ENCODE results near the gene FOXD3. TPM values are rescaled to one million over a fixed set of nuclear protein-coding genes. Genes with fewer than 3 reads are reported as not detected.
A peak's percentile ranks its signal among the peaks of the same experiment; 100 is the strongest.

FOXD3 gene
- total RNA-seq, 6 donors from 2014 or later, result 0.09 TPM; not detected in 5

DNA sequence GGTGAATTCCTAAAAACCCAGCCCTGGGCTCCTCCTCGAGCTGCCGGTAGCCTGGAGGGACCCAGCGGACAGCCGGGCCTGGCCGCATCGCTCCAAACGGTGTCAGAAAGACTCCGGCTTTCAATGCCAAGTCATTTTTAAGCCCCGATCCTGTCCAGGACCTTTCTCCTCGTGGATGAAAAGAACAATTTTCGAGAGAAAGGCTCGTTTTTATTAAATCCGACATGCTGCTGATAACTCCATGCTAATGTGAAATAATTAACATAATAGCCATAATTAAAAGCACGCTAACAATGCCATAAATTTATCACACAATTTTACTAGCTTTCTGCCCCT is 4.6 kb upstream of the FOXD3 start:
- H3K4me3 ChIP-seq, result peak overlapping the region in 2 of 4 donors; percentile 56 to 58
- no peaks in the 10 kb centered on the region for H3K36me3 ChIP-seq
- no peak for ATAC-seq (ENCODE audit: low FRiP score in 2 of 2)
- peaks cover 0 to 4% (median 0%) of the 10 kb centered on the region in 4 donors for H3K9me3 ChIP-seq
- 11 to 16% methylated on average over 14 of the region's 14 CpGs for WGBS, 2 donors
- no peak for DNase-seq
- peaks cover 7 to 67% (median 50%) of the 10 kb centered on the region in 4 donors for H3K27me3 ChIP-seq
- H3K4me1 ChIP-seq, result peaks cover 23 to 55% (median 27%) of the 10 kb centered on the region in 4 donors
- no peak overlapping the region for H3K27ac ChIP-seq
- TF ChIP-seq EP300 (IDR thresholded peaks at IDR 0.05), result no peak
- no peak for TF ChIP-seq POLR2AphosphoS5 (IDR thresholded peaks at IDR 0.05)
- no peak for TF ChIP-seq POLR2A (IDR thresholded peaks at IDR 0.05)
- TF ChIP-seq, protein P1, sequence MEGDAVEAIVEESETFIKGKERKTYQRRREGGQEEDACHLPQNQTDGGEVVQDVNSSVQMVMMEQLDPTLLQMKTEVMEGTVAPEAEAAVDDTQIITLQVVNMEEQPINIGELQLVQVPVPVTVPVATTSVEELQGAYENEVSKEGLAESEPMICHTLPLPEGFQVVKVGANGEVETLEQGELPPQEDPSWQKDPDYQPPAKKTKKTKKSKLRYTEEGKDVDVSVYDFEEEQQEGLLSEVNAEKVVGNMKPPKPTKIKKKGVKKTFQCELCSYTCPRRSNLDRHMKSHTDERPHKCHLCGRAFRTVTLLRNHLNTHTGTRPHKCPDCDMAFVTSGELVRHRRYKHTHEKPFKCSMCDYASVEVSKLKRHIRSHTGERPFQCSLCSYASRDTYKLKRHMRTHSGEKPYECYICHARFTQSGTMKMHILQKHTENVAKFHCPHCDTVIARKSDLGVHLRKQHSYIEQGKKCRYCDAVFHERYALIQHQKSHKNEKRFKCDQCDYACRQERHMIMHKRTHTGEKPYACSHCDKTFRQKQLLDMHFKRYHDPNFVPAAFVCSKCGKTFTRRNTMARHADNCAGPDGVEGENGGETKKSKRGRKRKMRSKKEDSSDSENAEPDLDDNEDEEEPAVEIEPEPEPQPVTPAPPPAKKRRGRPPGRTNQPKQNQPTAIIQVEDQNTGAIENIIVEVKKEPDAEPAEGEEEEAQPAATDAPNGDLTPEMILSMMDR (IDR thresholded peaks at IDR 0.05), result no peak

DNA sequence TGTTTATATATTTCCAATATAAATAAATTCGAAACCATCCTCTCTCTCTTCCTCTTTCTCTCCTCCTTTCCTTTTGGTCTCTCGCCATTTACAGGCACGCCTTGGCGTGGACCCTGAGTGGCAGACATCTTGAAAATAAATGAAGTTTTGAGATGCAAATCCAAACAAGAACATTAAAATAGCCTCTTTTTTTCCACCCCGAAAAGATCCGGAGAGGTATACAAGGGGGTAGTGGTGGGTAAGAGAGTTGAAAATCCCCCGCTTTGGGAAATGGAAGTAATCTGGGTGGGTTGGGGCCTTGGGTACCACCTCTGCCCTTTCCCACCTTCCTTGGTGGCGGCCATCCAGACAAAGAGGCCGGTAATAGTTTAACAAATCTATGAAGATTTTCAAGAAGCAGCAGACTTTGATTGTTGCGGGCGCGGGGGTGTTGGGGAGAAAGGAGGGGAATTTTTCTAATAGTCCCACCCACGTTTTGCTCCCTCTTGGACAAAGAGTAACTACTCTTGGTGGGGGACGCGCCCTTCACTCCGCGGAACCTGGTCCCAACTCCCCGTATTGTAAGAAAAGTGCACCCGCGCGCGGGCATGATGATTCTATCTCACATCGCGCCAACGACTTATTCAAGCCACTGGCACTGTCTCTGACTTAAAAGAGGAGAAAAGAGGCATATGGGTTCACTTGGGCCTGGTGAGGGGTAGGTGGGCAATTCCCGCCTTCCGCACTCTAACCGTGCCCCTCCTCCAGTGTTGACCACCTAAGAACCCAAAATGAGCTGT is 4.0 kb upstream of the FOXD3 start:
- Histone ChIP-seq H3K4me1 (peaks cover 29 to 61% (median 32%) of the 10 kb centered on the region in 4 donors), H3K36me3 (no peaks in the 10 kb centered on the region), H3K27me3 (peaks cover 7 to 73% (median 55%) of the 10 kb centered on the region in 4 donors), H3K9me3 (peaks cover 0 to 4% (median 0%) of the 10 kb centered on the region in 4 donors), H3K27ac (no peak overlapping the region), H3K4me3 (no peak overlapping the region)
- WGBS, 2 donors, result 21 to 24% methylated on average over 28 of the region's 28 CpGs
- TF ChIP-seq POLR2A (IDR thresholded peaks at IDR 0.05), result no peak
- TF ChIP-seq, protein P1 (IDR thresholded peaks at IDR 0.05), result no peak
- TF ChIP-seq POLR2AphosphoS5 (IDR thresholded peaks at IDR 0.05), result no peak
- no peak for TF ChIP-seq EP300 (IDR thresholded peaks at IDR 0.05)
- DNase-seq, result no peak
- no peak for ATAC-seq (ENCODE audit: low FRiP score in 2 of 2)

DNA sequence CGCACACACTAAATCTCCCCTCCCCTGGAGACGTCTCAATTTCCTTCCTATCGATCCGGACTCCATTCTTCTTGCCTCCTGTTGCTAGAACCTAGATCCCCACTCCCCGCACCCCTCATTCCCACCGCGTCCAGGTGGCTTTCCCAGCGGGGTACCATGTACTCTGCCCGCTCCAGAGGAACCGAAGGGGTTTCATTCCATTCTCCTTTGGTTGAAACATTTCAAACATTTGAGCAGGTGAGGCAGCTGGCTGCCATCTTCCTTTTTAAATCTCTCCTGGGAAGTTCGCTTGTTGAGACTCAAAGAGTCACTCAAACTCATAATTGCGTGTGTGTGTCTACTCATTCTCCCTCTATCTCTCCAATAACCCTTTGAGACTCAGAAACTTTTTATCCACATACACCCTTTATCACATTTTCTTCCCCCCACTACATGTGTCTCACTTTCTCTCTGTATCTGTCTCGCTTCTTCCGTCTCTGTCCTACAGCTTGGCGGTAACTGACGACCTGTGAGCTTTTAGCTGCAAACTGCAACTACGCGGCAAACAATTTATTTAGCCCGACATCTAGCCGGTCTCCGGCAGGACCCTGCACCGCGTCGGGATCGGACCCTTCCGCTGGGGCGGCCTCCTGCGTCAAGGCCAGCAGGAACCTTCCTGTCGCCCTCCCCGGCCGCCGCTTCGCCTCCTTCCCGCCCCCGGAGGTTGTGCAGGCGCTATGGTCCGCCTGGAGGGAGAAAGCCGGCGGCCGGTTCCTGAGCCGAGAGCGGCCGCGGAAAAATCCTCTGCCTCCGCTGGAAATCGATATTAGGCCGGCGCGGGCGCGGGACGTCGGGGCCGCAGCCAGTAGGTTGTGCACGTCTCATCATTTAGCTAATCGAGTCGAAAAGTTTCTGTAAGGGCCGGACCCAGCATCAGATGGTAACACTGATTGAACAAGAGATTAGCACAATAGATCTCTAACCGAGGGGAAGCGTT is 3.0 kb upstream of the FOXD3 start:
- Histone ChIP-seq H3K27me3 (peaks cover 7 to 82% (median 63%) of the 10 kb centered on the region in 4 donors), H3K9me3 (peaks cover 0 to 4% (median 0%) of the 10 kb centered on the region in 4 donors), H3K36me3 (no peaks in the 10 kb centered on the region), H3K4me1 (peaks cover 37 to 71% (median 39%) of the 10 kb centered on the region in 4 donors), H3K27ac (no peak overlapping the region), H3K4me3 (no peak overlapping the region)
- no peak for TF ChIP-seq EP300 (IDR thresholded peaks at IDR 0.05)
- TF ChIP-seq POLR2A (IDR thresholded peaks at IDR 0.05), result no peak
- TF ChIP-seq POLR2AphosphoS5 (IDR thresholded peaks at IDR 0.05), result no peak
- TF ChIP-seq, protein P1 (IDR thresholded peaks at IDR 0.05), result no peak
- peak in 1 of 2 donors; percentile 73 for DNase-seq
- no peak for ATAC-seq (ENCODE audit: low FRiP score in 2 of 2)
- WGBS, 2 donors, result 10 to 12% methylated on average over 32 to 54 of the region's 60 CpGs

DNA sequence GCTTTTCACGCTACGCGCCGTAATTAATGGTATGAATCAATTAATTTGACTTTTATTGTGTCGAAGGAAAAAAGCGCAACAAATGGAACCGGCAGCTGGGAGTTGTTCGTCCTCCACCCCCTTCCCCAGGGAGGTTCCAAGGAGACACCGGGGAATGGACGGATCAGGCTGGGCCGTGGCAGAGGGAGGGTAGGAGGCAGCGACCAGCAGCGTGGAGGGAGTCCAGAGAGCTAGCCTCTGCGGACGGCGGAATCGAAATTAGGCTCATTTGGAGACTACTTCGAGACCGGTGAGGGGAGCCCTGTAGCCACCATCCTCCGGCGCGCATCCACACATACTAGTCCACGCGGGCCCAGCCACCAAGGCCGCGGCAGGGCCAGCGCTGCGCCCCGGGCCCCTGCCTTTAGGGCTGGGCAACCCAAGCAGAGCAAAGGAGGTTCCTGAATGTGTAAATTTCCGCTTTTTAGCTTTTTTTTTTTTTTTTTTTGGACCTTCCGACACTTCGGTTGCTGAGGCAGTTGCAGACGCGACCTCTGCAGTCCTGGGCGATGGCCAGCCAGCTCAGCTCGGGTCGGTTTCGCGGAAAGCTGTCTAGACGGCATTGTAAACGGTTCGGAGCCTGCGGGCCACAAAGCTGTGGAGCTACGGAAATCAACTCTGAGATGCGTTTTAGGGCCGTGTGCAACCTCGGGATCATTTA is 2.2 kb upstream of the FOXD3 start:
- H3K4me1 ChIP-seq, result peaks cover 40 to 74% (median 42%) of the 10 kb centered on the region in 4 donors
- WGBS, 2 donors, result 10 to 20% methylated on average over 44 to 47 of the region's 47 CpGs
- H3K27me3 ChIP-seq, result peaks cover 7 to 88% (median 66%) of the 10 kb centered on the region in 4 donors
- H3K9me3 ChIP-seq, result peaks cover 0 to 4% (median 0%) of the 10 kb centered on the region in 4 donors
- ATAC-seq (ENCODE audit: low FRiP score in 2 of 2), result no peak
- H3K36me3 ChIP-seq, result no peaks in the 10 kb centered on the region
- no peak overlapping the region for H3K27ac ChIP-seq
- no peak overlapping the region for H3K4me3 ChIP-seq
- TF ChIP-seq EP300 (IDR thresholded peaks at IDR 0.05) (no peak), POLR2AphosphoS5 (IDR thresholded peaks at IDR 0.05) (no peak), POLR2A (IDR thresholded peaks at IDR 0.05) (no peak)
- TF ChIP-seq, protein P1 (IDR thresholded peaks at IDR 0.05), result no peak
- DNase-seq, result peak in 1 of 2 donors; percentile 68

Data from upper lobe of left lung (tissue), 6 donors.